ENCODE measurements around the gene C9orf72.

- TF ChIP-seq FOXK2 (IDR thresholded peaks at IDR 0.05) (no peak), LEF1 (IDR thresholded peaks at IDR 0.05; ENCODE audit: borderline replicate concordance) (no peak), CTBP1 (IDR thresholded peaks at IDR 0.05; ENCODE audit: borderline replicate concordance) (no peak)
Measured at GRCh38 chr9:27571011-27571410, 2.3 kb downstream of the C9orf72 start.

Measured in HEK293T (cell line).